ENCODE results near the gene BCAS1. TPM values are rescaled to one million over a fixed set of nuclear protein-coding genes. Genes with fewer than 3 reads are reported as not detected.
"Not testable (repeated sequence)": the region's sequence is repeated elsewhere in the genome, so short reads cannot be mapped to it uniquely, and the experiment has no call there.

The BCAS1 gene
- total RNA-seq, 4 donors from 2014 or later = 0.32 TPM; not detected in 3

- DNase-seq (no peak), ATAC-seq (no peak)
- no peak overlapping the region for H3K4me3 ChIP-seq
- no peak overlapping the region for H3K27ac ChIP-seq
- H3K9me3 ChIP-seq = no peaks in the 10 kb centered on the region
- no peaks in the 10 kb centered on the region for H3K4me1 ChIP-seq
- no peaks in the 10 kb centered on the region for H3K27me3 ChIP-seq
- H3K36me3 ChIP-seq = no peaks in the 10 kb centered on the region
- in situ Hi-C loops (cut with MboI; ENCODE audit: low sequenced_read_pairs in 4 of 4) (no loop called here), intact Hi-C loops (cut with DNase I; ENCODE audit: low total_unique reads) (no loop called here)
- TF ChIP-seq POLR2A (IDR thresholded peaks at IDR 0.05) (no peak), CTCF (IDR thresholded peaks at IDR 0.05 in 4 of 5, conservative IDR thresholded peaks at IDR 0.05 in 1 of 5) (no peak)
Measured at GRCh38 chr20:54013471-54013870, 56.9 kb downstream of the BCAS1 start.

- no peak for ATAC-seq
- no peak for DNase-seq
- Histone ChIP-seq H3K9me3 (no peaks in the 10 kb centered on the region), H3K4me1 (no peaks in the 10 kb centered on the region), H3K36me3 (no peaks in the 10 kb centered on the region), H3K27me3 (no peaks in the 10 kb centered on the region), H3K4me3 (no peak overlapping the region), H3K27ac (no peak overlapping the region)
- in situ Hi-C loops (cut with MboI; ENCODE audit: low sequenced_read_pairs in 4 of 4) (no loop called here), intact Hi-C loops (cut with DNase I; ENCODE audit: low total_unique reads) (no loop called here)
- TF ChIP-seq CTCF (IDR thresholded peaks at IDR 0.05 in 4 of 5, conservative IDR thresholded peaks at IDR 0.05 in 1 of 5) = no peak
- TF ChIP-seq POLR2A (IDR thresholded peaks at IDR 0.05) = no peak
Measured at GRCh38 chr20:54011346-54011745, 59.0 kb downstream of the BCAS1 start.

GRCh38 chr20:54006216-54006615, 64.2 kb downstream of the BCAS1 start:
- H3K27ac ChIP-seq; intact Hi-C loops (cut with DNase I; ENCODE audit: low total_unique reads); DNase-seq; H3K9me3 ChIP-seq; H3K36me3 ChIP-seq; H3K27me3 ChIP-seq; H3K4me1 ChIP-seq; ATAC-seq; in situ Hi-C loops (cut with MboI; ENCODE audit: low sequenced_read_pairs in 4 of 4); H3K4me3 ChIP-seq: not testable (repeated sequence)

- no peaks in the 10 kb centered on the region for H3K4me1 ChIP-seq
- no peaks in the 10 kb centered on the region for H3K9me3 ChIP-seq
- intact Hi-C loops (cut with DNase I; ENCODE audit: low total_unique reads) = no loop called here
- TF ChIP-seq POLR2A (IDR thresholded peaks at IDR 0.05) = no peak
- TF ChIP-seq CTCF (IDR thresholded peaks at IDR 0.05 in 4 of 5, conservative IDR thresholded peaks at IDR 0.05 in 1 of 5) = no peak
- ATAC-seq (no peak), DNase-seq (no peak)
- H3K36me3 ChIP-seq = no peaks in the 10 kb centered on the region
- H3K27me3 ChIP-seq = no peaks in the 10 kb centered on the region
- H3K4me3 ChIP-seq = no peak overlapping the region
- in situ Hi-C loops (cut with MboI; ENCODE audit: low sequenced_read_pairs in 4 of 4) = no loop called here
- H3K27ac ChIP-seq = no peak overlapping the region
Measured at GRCh38 chr20:54005524-54005923, 64.9 kb downstream of the BCAS1 start.

- Histone ChIP-seq H3K27me3 (no peaks in the 10 kb centered on the region), H3K4me1 (no peaks in the 10 kb centered on the region), H3K9me3 (no peaks in the 10 kb centered on the region), H3K27ac (no peak overlapping the region), H3K36me3 (no peaks in the 10 kb centered on the region), H3K4me3 (no peak overlapping the region)
- in situ Hi-C loops (cut with MboI; ENCODE audit: low sequenced_read_pairs in 4 of 4) = no loop called here
- no peak for TF ChIP-seq POLR2A (IDR thresholded peaks at IDR 0.05)
- TF ChIP-seq CTCF (IDR thresholded peaks at IDR 0.05 in 4 of 5, conservative IDR thresholded peaks at IDR 0.05 in 1 of 5) = no peak
- DNase-seq (no peak), ATAC-seq (no peak)
- intact Hi-C loops (cut with DNase I; ENCODE audit: low total_unique reads) = loop anchor here (5.0 kb wide), 1 partner anchor 1402 kb away; no protein-coding TSS in a partner anchor
Measured at GRCh38 chr20:54004445-54004844, 65.9 kb downstream of the BCAS1 start.
